ENCODE data around the gene PPP1R3G.

PPP1R3G gene

GRCh38 chr6:5123296-5124143 is 38.4 kb downstream of the PPP1R3G start:
- no peaks in the 10 kb centered on the region for H3K79me2 ChIP-seq (ENCODE audit: control insufficient read depth, insufficient read depth, low read length, poor library complexity)
- H3K4ac ChIP-seq (ENCODE audit: low read depth, low read length) = no peak overlapping the region
- peaks cover 10 to 14% of the 10 kb centered on the region in 2 experiments for H3K4me1 ChIP-seq (ENCODE audit: control insufficient read depth in 1 of 2, insufficient read depth in 2 of 2, low read length in 2 of 2)
- H3K23ac ChIP-seq (ENCODE audit: low read length) = no peak overlapping the region
- H2BK120ac ChIP-seq (ENCODE audit: insufficient read depth, low read length, poor library complexity) = no peak overlapping the region
- no peaks in the 10 kb centered on the region for H3K36me3 ChIP-seq (ENCODE audit: control insufficient read depth in 1 of 2, insufficient read depth in 2 of 2, low read length in 2 of 2)
- no peak for DNase-seq
- no peak overlapping the region for H3K4me3 ChIP-seq (ENCODE audit: low read depth, low read length)
- H3K18ac ChIP-seq (ENCODE audit: low read length) = no peak overlapping the region
- no peaks in the 10 kb centered on the region for H3K79me1 ChIP-seq (ENCODE audit: low read length)
- H4K12ac ChIP-seq (ENCODE audit: low read depth, low read length) = no peak overlapping the region
- no peak overlapping the region for H3K4me2 ChIP-seq (ENCODE audit: low read length)
- no peak overlapping the region for H4K8ac ChIP-seq (ENCODE audit: low read depth, low read length)
- no peak overlapping the region for H2AFZ ChIP-seq (ENCODE audit: insufficient read depth, low read length, poor library complexity)
- H2BK5ac ChIP-seq (ENCODE audit: low read depth, low read length, poor library complexity) = no peak overlapping the region
- H2BK12ac ChIP-seq (ENCODE audit: low read length) = no peak overlapping the region
- no peaks in the 10 kb centered on the region for H3K27me3 ChIP-seq (ENCODE audit: insufficient read depth, low read length)
- no peak overlapping the region for H3K14ac ChIP-seq (ENCODE audit: low read length)
- no peak overlapping the region for H2AK5ac ChIP-seq (ENCODE audit: low read length)
- H4K91ac ChIP-seq (ENCODE audit: low read depth, low read length) = no peak overlapping the region
- peaks cover 1% of the 10 kb centered on the region for H3K9me3 ChIP-seq (ENCODE audit: insufficient read depth, low read depth, low read length)
- no peak overlapping the region for H3K27ac ChIP-seq (ENCODE audit: low read depth, low read length)
- no peak overlapping the region for H3K9ac ChIP-seq (ENCODE audit: low read length)
- WGBS (ENCODE audit: extremely low coverage, insufficient coverage, insufficient read length) = no CpG with 5 or more reads among the region's 20 CpGs

- peak overlapping the region; percentile 2 for H4K91ac ChIP-seq (ENCODE audit: low read depth, low read length)
- H3K9ac ChIP-seq (ENCODE audit: low read length) = no peak overlapping the region
- DNase-seq = no peak
- WGBS (ENCODE audit: extremely low coverage, insufficient coverage, insufficient read length) = no CpG with 5 or more reads among the region's 8 CpGs
- H4K8ac ChIP-seq (ENCODE audit: low read depth, low read length) = no peak overlapping the region
- H2AK5ac ChIP-seq (ENCODE audit: low read length) = no peak overlapping the region
- H3K14ac ChIP-seq (ENCODE audit: low read length) = no peak overlapping the region
- no peak overlapping the region for H3K4ac ChIP-seq (ENCODE audit: low read depth, low read length)
- H3K9me3 ChIP-seq (ENCODE audit: insufficient read depth, low read depth, low read length) = peaks cover 3% of the 10 kb centered on the region
- H3K27ac ChIP-seq (ENCODE audit: low read depth, low read length) = no peak overlapping the region
- no peak overlapping the region for H3K18ac ChIP-seq (ENCODE audit: low read length)
- no peaks in the 10 kb centered on the region for H3K36me3 ChIP-seq (ENCODE audit: control insufficient read depth in 1 of 2, insufficient read depth in 2 of 2, low read length in 2 of 2)
- no peak overlapping the region for H3K23ac ChIP-seq (ENCODE audit: low read length)
- peaks cover 10 to 14% of the 10 kb centered on the region in 2 experiments for H3K4me1 ChIP-seq (ENCODE audit: control insufficient read depth in 1 of 2, insufficient read depth in 2 of 2, low read length in 2 of 2)
- no peak overlapping the region for H2BK120ac ChIP-seq (ENCODE audit: insufficient read depth, low read length, poor library complexity)
- H2BK5ac ChIP-seq (ENCODE audit: low read depth, low read length, poor library complexity) = no peak overlapping the region
- H3K27me3 ChIP-seq (ENCODE audit: insufficient read depth, low read length) = no peaks in the 10 kb centered on the region
- H2AFZ ChIP-seq (ENCODE audit: insufficient read depth, low read length, poor library complexity) = no peak overlapping the region
- no peak overlapping the region for H3K4me3 ChIP-seq (ENCODE audit: low read depth, low read length)
- H3K4me2 ChIP-seq (ENCODE audit: low read length) = no peak overlapping the region
- no peak overlapping the region for H4K12ac ChIP-seq (ENCODE audit: low read depth, low read length)
- H3K79me2 ChIP-seq (ENCODE audit: control insufficient read depth, insufficient read depth, low read length, poor library complexity) = no peaks in the 10 kb centered on the region
- H2BK12ac ChIP-seq (ENCODE audit: low read length) = peak overlapping the region; percentile 23
- no peaks in the 10 kb centered on the region for H3K79me1 ChIP-seq (ENCODE audit: low read length)
These were observed 39.4 kb downstream of the PPP1R3G start for GRCh38 chr6:5124526-5124925.

GRCh38 chr6:5125152-5126006 is 40.2 kb downstream of the PPP1R3G start:
- H4K91ac ChIP-seq (ENCODE audit: low read depth, low read length) = peak overlapping the region; percentile 21
- WGBS (ENCODE audit: extremely low coverage, insufficient coverage, insufficient read length) = no CpG with 5 or more reads among the region's 11 CpGs
- peak overlapping the region; percentile 9 for H2AK5ac ChIP-seq (ENCODE audit: low read length)
- no peak overlapping the region for H3K4me3 ChIP-seq (ENCODE audit: low read depth, low read length)
- peak overlapping the region; percentile 14 for H2BK120ac ChIP-seq (ENCODE audit: insufficient read depth, low read length, poor library complexity)
- no peaks in the 10 kb centered on the region for H3K79me2 ChIP-seq (ENCODE audit: control insufficient read depth, insufficient read depth, low read length, poor library complexity)
- no peak overlapping the region for H3K23ac ChIP-seq (ENCODE audit: low read length)
- peak overlapping the region; percentile 4 for H3K18ac ChIP-seq (ENCODE audit: low read length)
- H3K27ac ChIP-seq (ENCODE audit: low read depth, low read length) = peak overlapping the region; percentile 29
- no peak overlapping the region for H3K4ac ChIP-seq (ENCODE audit: low read depth, low read length)
- H2AFZ ChIP-seq (ENCODE audit: insufficient read depth, low read length, poor library complexity) = no peak overlapping the region
- H3K4me2 ChIP-seq (ENCODE audit: low read length) = no peak overlapping the region
- peaks cover 3% of the 10 kb centered on the region for H3K9me3 ChIP-seq (ENCODE audit: insufficient read depth, low read depth, low read length)
- no peak overlapping the region for H4K8ac ChIP-seq (ENCODE audit: low read depth, low read length)
- peak; percentile 89 for DNase-seq
- H3K14ac ChIP-seq (ENCODE audit: low read length) = no peak overlapping the region
- H3K9ac ChIP-seq (ENCODE audit: low read length) = no peak overlapping the region
- H3K79me1 ChIP-seq (ENCODE audit: low read length) = peaks cover 3% of the 10 kb centered on the region
- H4K12ac ChIP-seq (ENCODE audit: low read depth, low read length) = no peak overlapping the region
- peaks cover 15 to 18% of the 10 kb centered on the region in 2 experiments for H3K4me1 ChIP-seq (ENCODE audit: control insufficient read depth in 1 of 2, insufficient read depth in 2 of 2, low read length in 2 of 2)
- H3K36me3 ChIP-seq (ENCODE audit: control insufficient read depth in 1 of 2, insufficient read depth in 2 of 2, low read length in 2 of 2) = no peaks in the 10 kb centered on the region
- H2BK12ac ChIP-seq (ENCODE audit: low read length) = no peak overlapping the region
- no peak overlapping the region for H2BK5ac ChIP-seq (ENCODE audit: low read depth, low read length, poor library complexity)
- H3K27me3 ChIP-seq (ENCODE audit: insufficient read depth, low read length) = no peaks in the 10 kb centered on the region

GRCh38 chr6:5126214-5126613 is 41.1 kb downstream of the PPP1R3G start:
- WGBS (ENCODE audit: extremely low coverage, insufficient coverage, insufficient read length) = no CpG with 5 or more reads among the region's 4 CpGs
- Histone ChIP-seq H3K9ac (ENCODE audit: low read length) (no peak overlapping the region), H3K4me3 (ENCODE audit: low read depth, low read length) (no peak overlapping the region)

More at GRCh38 chr6:5126214-5126613, 41.1 kb downstream of the PPP1R3G start:
- Histone ChIP-seq H2AFZ (ENCODE audit: insufficient read depth, low read length, poor library complexity) (no peak overlapping the region), H4K8ac (ENCODE audit: low read depth, low read length) (no peak overlapping the region), H3K27me3 (ENCODE audit: insufficient read depth, low read length) (no peaks in the 10 kb centered on the region), H4K12ac (ENCODE audit: low read depth, low read length) (no peak overlapping the region), H2BK5ac (ENCODE audit: low read depth, low read length, poor library complexity) (no peak overlapping the region), H2BK12ac (ENCODE audit: low read length) (no peak overlapping the region), H4K91ac (ENCODE audit: low read depth, low read length) (no peak overlapping the region), H2BK120ac (ENCODE audit: insufficient read depth, low read length, poor library complexity) (no peak overlapping the region), H3K4me1 (ENCODE audit: control insufficient read depth in 1 of 2, insufficient read depth in 2 of 2, low read length in 2 of 2) (peaks cover 16 to 19% of the 10 kb centered on the region in 2 experiments), H3K18ac (ENCODE audit: low read length) (no peak overlapping the region), H3K14ac (ENCODE audit: low read length) (no peak overlapping the region), H3K4ac (ENCODE audit: low read depth, low read length) (no peak overlapping the region), H3K9me3 (ENCODE audit: insufficient read depth, low read depth, low read length) (peaks cover 3% of the 10 kb centered on the region), H3K79me1 (ENCODE audit: low read length) (peaks cover 3% of the 10 kb centered on the region), H3K23ac (ENCODE audit: low read length) (no peak overlapping the region), H3K79me2 (ENCODE audit: control insufficient read depth, insufficient read depth, low read length, poor library complexity) (no peaks in the 10 kb centered on the region), H2AK5ac (ENCODE audit: low read length) (no peak overlapping the region), H3K36me3 (ENCODE audit: control insufficient read depth in 1 of 2, insufficient read depth in 2 of 2, low read length in 2 of 2) (no peaks in the 10 kb centered on the region), H3K27ac (ENCODE audit: low read depth, low read length) (no peak overlapping the region), H3K4me2 (ENCODE audit: low read length) (no peak overlapping the region)
- DNase-seq = peak; percentile 38 to 83

Data from trophoblast cell (in vitro differentiated cells and primary cell).